K562 (cell line): ENCODE data around the gene SLC4A2. TPM values are rescaled to one million over a fixed set of nuclear protein-coding genes. Genes with fewer than 3 reads are reported as not detected.

Experiments used
- ATAC-seq: fragments of 200-7000 bp; cut with Tn5 transposase; 3 replicates; pipeline ENCODE4 v1.9.1; 2020; ENCODE audit warnings: moderate library complexity
- BruUV-seq: library from RNA; stranded (reverse); fragments of 400-500 nt; replicated peaks from 2 replicates; lab custom pipeline; 2021; lab: Mats Ljungman, UMichigan
- CTCF ChIA-PET: fragments of 300-600 bp; formaldehyde crosslinking; extraction: SDS; loops from one replicate; lab custom pipeline; 2021; ENCODE audit warnings: low intra/inter-chr PET ratio; lab: Yijun Ruan, JAX
- POLR2A ChIA-PET: fragments of 300-600, 350-650 bp; sonication (Branson Sonifier 250); formaldehyde crosslinking; extraction: SDS; loops from one replicate; lab custom pipeline; 2021; ENCODE audit warnings: antibody characterized with exemption, inconsistent platforms; lab: Yijun Ruan, JAX
- DNase-seq, 4 experiments: peaks; one replicate each; pipeline versions ENCODE4 v3.0.0 to v3.0.0-alpha.2; 2011 to 2018; ENCODE audit warnings: low spot score in 3 of 4, mixed read lengths in 3 of 4; ENCODE audit errors: extremely low read depth in 1 of 4
- FAIRE-seq: peaks from 2 replicates; lab custom pipeline; 2011; peaks lifted over from hg19 to GRCh38; lab: Jason Lieb, UNC
- H2AFZ ChIP-seq: 2 replicates; pipeline ENCODE4 v1.6.0; 2011; ENCODE audit warnings: low read depth, low read length, control low read depth, inconsistent platforms
- H3K27ac ChIP-seq: fragments of 200-600 bp; 3 replicates; pipeline ENCODE4 v1.8.0; 2011; ENCODE audit warnings: low read depth, mild to moderate bottlenecking, control low read depth, inconsistent platforms, low read length, moderate library complexity, mixed read lengths; ENCODE audit errors: extremely low read depth
- H3K27me3 ChIP-seq, 2 experiments: fragments of 300-600 bp in 1 of 2; 2 replicates in 1 of 2; 3 replicates in 1 of 2; pipeline versions ENCODE4 v1.6.0 to v1.8.0; 2011; ENCODE audit warnings: inconsistent platforms in 2 of 2, low read length in 2 of 2, mild to moderate bottlenecking in 1 of 2, mixed read lengths in 1 of 2, moderate library complexity in 1 of 2; ENCODE audit not compliant: control insufficient read depth in 2 of 2, insufficient read depth in 2 of 2
- H3K36me3 ChIP-seq: fragments of 300-600 bp; 3 replicates; pipeline ENCODE4 v1.8.0; 2011; ENCODE audit warnings: mild to moderate bottlenecking, low read length, inconsistent platforms; ENCODE audit not compliant: control insufficient read depth, insufficient read depth
- H3K4me1 ChIP-seq, 2 experiments: fragments of 200-600 bp in 1 of 2; replicated peaks in 1 of 2; 2 replicates in 1 of 2; 3 replicates in 1 of 2; pipeline versions ENCODE4 v1.5.1 to v1.8.0; 2011; ENCODE audit warnings: inconsistent platforms in 2 of 2, low read length in 2 of 2, mild to moderate bottlenecking in 1 of 2, mixed read lengths in 1 of 2, moderate library complexity in 1 of 2; ENCODE audit not compliant: control insufficient read depth in 2 of 2, insufficient read depth in 2 of 2
- H3K4me2 ChIP-seq: 2 replicates; pipeline ENCODE4 v1.6.1; 2011; ENCODE audit warnings: low read length, control low read depth, inconsistent platforms, mixed read lengths; ENCODE audit not compliant: insufficient read depth
- H3K4me3 ChIP-seq: fragments of 200-600 bp; sonication (generic), shearing (Covaris generic); 2 replicates; pipeline ENCODE4 v1.5.1; 2016; ENCODE audit warnings: control low read depth, inconsistent platforms
- H3K79me2 ChIP-seq: fragments of 200-600 bp; 3 replicates; pipeline ENCODE4 v1.8.0; 2011; ENCODE audit warnings: low read length, inconsistent platforms; ENCODE audit not compliant: control insufficient read depth, insufficient read depth
- H3K9ac ChIP-seq, 2 experiments: 2 replicates each; pipeline versions ENCODE4 v1.6.0 to v1.6.1; 2011; ENCODE audit warnings: low read depth in 2 of 2, low read length in 2 of 2, control low read depth in 1 of 2, inconsistent platforms in 1 of 2, mild to moderate bottlenecking in 1 of 2, mixed read lengths in 1 of 2; ENCODE audit not compliant: insufficient read depth in 1 of 2
- H3K9me1 ChIP-seq: one replicate; pipeline ENCODE4 v1.6.0; 2011; ENCODE audit warnings: inconsistent platforms, mild to moderate bottlenecking, low read length, moderate library complexity; ENCODE audit not compliant: control insufficient read depth, insufficient read depth
- H3K9me3 ChIP-seq: replicated peaks from 2 replicates; pipeline ENCODE4 v1.5.1; 2011; ENCODE audit warnings: low read depth, low read length, inconsistent platforms; ENCODE audit not compliant: control insufficient read depth, insufficient read depth
- H4K20me1 ChIP-seq: replicated peaks from 2 replicates; pipeline ENCODE4 v1.6.1; 2011; ENCODE audit warnings: low read length, inconsistent platforms, mixed read lengths; ENCODE audit not compliant: control insufficient read depth, insufficient read depth
- ARID2 ChIP-seq: fragments of 450-650 bp; IDR thresholded peaks from 2 replicates; pipeline ENCODE4 v1.6.1; 2017; ENCODE audit warnings: antibody characterized with exemption, mild to moderate bottlenecking
- BCOR ChIP-seq: fragments of 450-650 bp; IDR thresholded peaks from 2 replicates; pipeline ENCODE4 v1.6.1; 2016
- CEBPG ChIP-seq, 3 experiments: fragments of 200-800 bp in 1 of 3; sonication (Bioruptor generic) in 1 of 3; sonication (generic) in 1 of 3; formaldehyde crosslinking in 1 of 3; IDR thresholded peaks in 2 of 3; conservative IDR thresholded peaks in 1 of 3; 2 replicates each; pipeline versions ENCODE4 v1.6.1 to v1.8.0; 2016 to 2022; ENCODE audit warnings: missing compliant biosample characterization in 2 of 3, missing genetic modification characterization in 2 of 3, mild to moderate bottlenecking in 1 of 3, missing genetic modification reagents in 1 of 3
- FOXM1 ChIP-seq, 2 experiments: fragments of 450-650 bp in 1 of 2; sonication (generic) in 1 of 2; formaldehyde crosslinking in 1 of 2; IDR thresholded peaks; 2 replicates each; pipeline versions ENCODE4 v1.6.1 to v1.9.0; 2017 to 2022; ENCODE audit warnings: low read depth in 2 of 2, mild to moderate bottlenecking in 2 of 2, missing genetic modification reagents in 1 of 2, moderate library complexity in 1 of 2
- FOXP1 ChIP-seq: sonication (generic); formaldehyde crosslinking; IDR thresholded peaks from 2 replicates; pipeline ENCODE4 v1.8.0; 2022; ENCODE audit warnings: mild to moderate bottlenecking, missing genetic modification reagents
- HDGF ChIP-seq: fragments of 450-650 bp; IDR thresholded peaks from 2 replicates; pipeline ENCODE4 v1.6.1; 2016
- KDM2B ChIP-seq: fragments of 250-450 bp; sonication (Bioruptor Pico); IDR thresholded peaks from 2 replicates; pipeline ENCODE4 v1.8.0; 2021; ENCODE audit warnings: mild to moderate bottlenecking, moderate library complexity
- MXI1 ChIP-seq: IDR thresholded peaks from 2 replicates; pipeline ENCODE4 v1.6.1; 2011; ENCODE audit warnings: low read depth, mild to moderate bottlenecking, improper control_type of control experiment, low read length
- RAD21 ChIP-seq, 2 experiments: fragments of 250-450 bp in 1 of 2; fragments of 450-650 bp in 1 of 2; sonication (Bioruptor Pico) in 1 of 2; formaldehyde crosslinking in 1 of 2; IDR thresholded peaks in 1 of 2; conservative IDR thresholded peaks in 1 of 2; 2 replicates each; pipeline versions ENCODE4 v1.4.0 to v1.8.0; 2020 to 2022; ENCODE audit warnings: mild to moderate bottlenecking in 2 of 2, moderate library complexity in 1 of 2
- SIN3A ChIP-seq, 2 experiments: fragments of 150-350 bp in 1 of 2; IDR thresholded peaks; 2 replicates each; pipeline ENCODE4 v1.6.1; 2011 to 2016; ENCODE audit warnings: borderline replicate concordance in 2 of 2, low read depth in 2 of 2, low read length in 2 of 2, mild to moderate bottlenecking in 2 of 2, moderate library complexity in 2 of 2; ENCODE audit not compliant: control insufficient read depth in 1 of 2
- SMAD3 ChIP-seq: fragments of 450-650 bp; formaldehyde crosslinking; conservative IDR thresholded peaks from 2 replicates; pipeline ENCODE4 v1.4.0; 2020; ENCODE audit warnings: mild to moderate bottlenecking
- SMARCA4 ChIP-seq: fragments of 450-650 bp; IDR thresholded peaks from 2 replicates; pipeline ENCODE4 v1.6.1; 2016
- SMARCE1 ChIP-seq: fragments of 450-650 bp; IDR thresholded peaks from 2 replicates; pipeline ENCODE4 v1.7.1; 2016; ENCODE audit warnings: mild to moderate bottlenecking
- SNRNP70 ChIP-seq: fragments of 200-400 bp; formaldehyde crosslinking; optimal IDR thresholded peaks from 2 replicates; pipeline ENCODE3; 2017; ENCODE audit warnings: low read depth, low read length
- TAF15 ChIP-seq: fragments of 200-400 bp; formaldehyde crosslinking; IDR thresholded peaks from 2 replicates; pipeline ENCODE4 v1.6.1; 2017; ENCODE audit warnings: mild to moderate bottlenecking, low read depth, low read length, moderate library complexity
- ZNF133 ChIP-seq: fragments of 250-450 bp; sonication (Bioruptor Pico); IDR thresholded peaks from 2 replicates; pipeline ENCODE4 v1.4.0; 2020; ENCODE audit warnings: mild to moderate bottlenecking
- ZNF263 ChIP-seq: sonication (generic); formaldehyde crosslinking; IDR thresholded peaks from 2 replicates; pipeline ENCODE4 v1.8.0; 2022; ENCODE audit warnings: mild to moderate bottlenecking, missing genetic modification reagents, borderline replicate concordance
- ZNF511 ChIP-seq: sonication (generic); formaldehyde crosslinking; IDR thresholded peaks from 2 replicates; pipeline ENCODE4 v1.8.0; 2022; ENCODE audit warnings: mild to moderate bottlenecking, missing genetic modification reagents
- WGBS: fragments of 100-300 bp; shearing (Covaris generic); methylation state at CpG from one replicate; pipeline ENCODE4 v1.1.6; 2016; ENCODE audit warnings: low coverage, mixed read lengths; ENCODE audit not compliant: insufficient coverage; ENCODE audit errors: missing lambda C conversion rate; 5-methylcytosine and 5-hydroxymethylcytosine counted together
- in situ Hi-C: fragments of 300-500 bp; cut with MboI; formaldehyde crosslinking; loops from 4 replicates; pipeline ENCODE4 v1.15.0; 2018; ENCODE audit warnings: inconsistent platforms, mixed read lengths
- intact Hi-C: fragments of 100-400 bp; cut with micrococcal nuclease; formaldehyde crosslinking; loops from 2 replicates; pipeline ENCODE4 v1.14.2; 2022
- polyA plus RNA-seq, 8 experiments: library from polyadenylated mRNA; depleted of rRNA in 4 of 8; stranded (reverse) in 5 of 8; unstranded in 3 of 8; fragments of >200 nt; fragmentation: Nextera tagmentation in 2 of 8; fragmentation: Illumina TruSeq in 1 of 8; extraction: Ambion mirVana in 2 of 8; extraction: Trizol in 1 of 8; gene quantifications; 2 replicates each; pipeline versions ENCODE4 v1.2.1 to v1.2.3, GENCODE V29; 2011 to 2014; ENCODE audit warnings: inconsistent platforms in 1 of 8, missing spikeins in 1 of 8
- total RNA-seq, 7 experiments: library from RNA; depleted of rRNA in 6 of 7; stranded (reverse); fragments of >200 nt in 6 of 7; fragmentation: Illumina TruSeq in 2 of 7; extraction: Trizol in 2 of 7; gene quantifications; 2 replicates each; pipeline versions ENCODE4 v1.2.1 to v1.2.3, GENCODE V29; 2011 to 2021; ENCODE audit warnings: low replicate concordance in 1 of 7

Gene SLC4A2
- total and polyA plus RNA-seq, 9 of the 15 experiments (the other 6 are each of a cell fraction or from before 2014, with no cell fraction given) = 11.4 to 375 (median 130) TPM

GRCh38 chr7:151080067-151080521 is 20.7 kb downstream of the SLC4A2 start:
- in situ Hi-C loops (no loop called here), intact Hi-C loops (loop anchor here (1.0 to 10.0 kb wide), 2 partner anchors 19 to 765 kb away; no protein-coding TSS in a partner anchor)
- no peaks in the 10 kb centered on the region for H3K9me1 ChIP-seq
- CTCF ChIA-PET = no interaction called here
- FAIRE-seq = peak; percentile 69
- H3K9me3 ChIP-seq = no peaks in the 10 kb centered on the region
- peak overlapping the region; percentile 94 for H3K27ac ChIP-seq
- H3K9ac ChIP-seq = peak overlapping the region; percentile 94 to 97
- POLR2A ChIA-PET = interaction anchor here (0.6 to 3.5 kb wide), 17 partner anchors 8 to 757 kb away, joined by 3 to 24 read pairs (median 7); partner anchors contain the start of genes ABCB8, ACTR3C, LRRC61 and SLC4A2
- H4K20me1 ChIP-seq = peaks cover 5% of the 10 kb centered on the region
- peak; percentile 4 for ATAC-seq
- peak overlapping the region; percentile 78 for H2AFZ ChIP-seq
- peak overlapping the region; percentile 97 for H3K4me2 ChIP-seq
- H3K4me1 ChIP-seq = peaks cover 43 to 88% of the 10 kb centered on the region in 2 experiments
- H3K4me3 ChIP-seq = peak overlapping the region; percentile 89
- H3K36me3 ChIP-seq = peaks cover 56% of the 10 kb centered on the region
- BruUV-seq = TSS peak; percentile 57
- peaks cover 46% of the 10 kb centered on the region for H3K79me2 ChIP-seq
- DNase-seq = peak in 3 of 4 experiments; percentile 63 to 65 (median 64)
- WGBS = 1% methylated on average over 31 of the region's 31 CpGs
- H3K27me3 ChIP-seq = no peaks in the 10 kb centered on the region
- TF ChIP-seq ZNF511 (CRISPR knock-in tag) (peak; percentile 88), SMARCA4 (peak; percentile 53; the same call in 1 of the 2 replicates), SMARCE1 (0 out of 2 replicates have a peak, but pooled peaks have one; percentile 54), SNRNP70 (no peak), RAD21 (CRISPR knock-in tag; conservative IDR thresholded peaks at IDR 0.05 in 1 of 2, IDR thresholded peaks at IDR 0.05 in 1 of 2) (peak in 1 of 2 experiments; percentile 2; a peak in 1 of 4 replicates), FOXM1 (IDR thresholded peaks at IDR 0.05; ENCODE audit: low read depth) (no peak), FOXM1 (CRISPR knock-in tag; IDR thresholded peaks at IDR 0.05; ENCODE audit: low read depth) (peak; percentile 61; the same call in 1 of the 2 replicates), KDM2B (CRISPR knock-in tag) (no peak), FOXP1 (CRISPR knock-in tag) (peak; percentile 89; the same call in 1 of the 2 replicates), CEBPG (CRISPR knock-in tag; IDR thresholded peaks at IDR 0.05) (peak; percentile 14; the same call in 1 of the 2 replicates), CEBPG (tag; conservative IDR thresholded peaks at IDR 0.05 in 1 of 2, IDR thresholded peaks at IDR 0.05 in 1 of 2) (no peak), BCOR (0 out of 2 replicates have a peak, but pooled peaks have one; percentile 13), MXI1 (peak; percentile 17; the same call in 1 of the 2 replicates), ZNF133 (CRISPR knock-in tag) (no peak), TAF15 (no peak), SIN3A (IDR thresholded peaks at IDR 0.05; ENCODE audit: borderline replicate concordance in 2 of 2, control insufficient read depth in 1 of 2, low read depth in 2 of 2, low read length in 2 of 2) (peak in 1 of 2 experiments; percentile 28; a peak in 2 of 4 replicates), SMAD3 (no peak), HDGF (0 out of 2 replicates have a peak, but pooled peaks have one; percentile 50), ZNF263 (CRISPR knock-in tag) (0 out of 2 replicates have a peak, but pooled peaks have one; percentile 22), ARID2 (no peak)
